ENCODE results near the gene RPS19BP1.
"Not testable (repeated sequence)": the region's sequence is repeated elsewhere in the genome, so short reads cannot be mapped to it uniquely, and the experiment has no call there.

Gene RPS19BP1

DNA sequence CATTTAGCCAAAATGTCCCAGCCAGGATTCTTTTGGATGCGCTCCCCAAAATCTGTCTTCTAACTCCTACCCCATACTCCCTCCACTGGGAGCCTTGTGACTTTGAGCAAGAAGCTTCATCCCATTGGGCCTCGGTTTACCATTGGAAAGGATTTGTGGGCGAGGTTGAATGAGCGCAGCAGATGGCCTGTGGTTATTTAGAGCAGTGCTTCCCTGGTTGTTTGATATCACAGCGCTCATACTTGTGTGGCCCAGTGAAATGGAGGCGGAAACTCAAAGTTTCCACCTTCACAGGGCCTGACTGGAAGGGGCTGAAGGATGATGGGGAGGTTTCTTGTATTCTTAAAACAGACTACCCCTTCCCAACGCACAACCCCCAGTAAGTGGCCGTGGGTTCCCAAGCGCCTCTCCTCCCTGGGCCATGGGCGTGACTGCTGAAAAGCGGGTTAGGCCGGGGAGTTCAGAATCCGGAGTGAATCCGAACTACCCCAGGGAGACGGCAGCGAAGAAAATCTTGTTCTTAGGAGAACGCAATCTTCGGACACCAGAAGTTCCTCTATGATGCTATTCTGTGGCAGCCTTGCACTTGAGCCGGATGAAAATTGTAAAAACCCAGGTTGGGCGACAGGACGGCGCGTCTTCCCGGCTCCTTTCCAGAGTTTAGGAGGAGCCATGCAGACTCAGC lies 13.4 kb downstream of the RPS19BP1 start:
- Histone ChIP-seq H3K27me3 (ENCODE audit: control insufficient read depth in 1 of 2, insufficient read depth in 2 of 2, low read length in 2 of 2) (no peaks in the 10 kb centered on the region), H3K4me3 (ENCODE audit: low read depth in 1 of 2, low read length in 2 of 2) (peak overlapping the region; percentile 96 to 98), H3K4me1 (ENCODE audit: insufficient read depth, low read length) (peaks cover 34% of the 10 kb centered on the region), H3K27ac (ENCODE audit: low read depth, low read length) (peak overlapping the region; percentile 100), H3K9ac (ENCODE audit: low read length) (peak overlapping the region; percentile 57), H3K36me3 (ENCODE audit: insufficient read depth, low read length) (peaks cover 44% of the 10 kb centered on the region), H3K9me3 (ENCODE audit: low read length) (no peaks in the 10 kb centered on the region)

DNA sequence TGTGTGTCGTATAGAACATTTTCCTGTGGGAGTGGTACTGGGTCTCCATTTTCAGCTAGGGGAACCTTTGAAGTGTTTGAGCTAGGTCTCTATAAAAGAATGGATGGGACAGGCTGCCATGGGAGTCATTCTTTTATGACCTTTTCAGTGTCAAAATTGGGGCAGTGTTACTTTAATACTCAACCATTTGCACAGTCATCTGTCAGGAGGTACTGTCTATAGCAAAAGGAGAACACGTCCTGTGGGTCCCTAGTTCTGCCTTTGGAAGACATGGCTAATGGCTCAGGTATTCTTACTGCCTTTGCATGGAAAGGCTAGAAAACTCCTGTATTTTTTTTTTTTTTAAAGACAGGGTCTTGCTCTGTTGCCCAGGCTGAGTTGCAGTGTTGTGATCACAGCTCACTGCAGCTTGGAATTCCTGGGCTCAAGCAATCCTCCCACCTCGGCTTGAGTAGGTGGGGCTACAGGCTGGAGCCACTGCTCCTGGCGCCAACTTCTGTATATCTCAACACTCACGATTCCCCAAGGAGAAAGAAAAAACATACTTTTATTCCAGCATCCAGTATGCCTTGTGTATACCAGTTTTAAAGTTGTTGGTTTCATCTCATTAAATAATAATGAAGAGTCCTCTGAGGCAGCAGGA lies 14.3 kb downstream of the RPS19BP1 start:
- no peak overlapping the region for H3K9ac ChIP-seq (ENCODE audit: low read length)
- peaks cover 49% of the 10 kb centered on the region for H3K36me3 ChIP-seq (ENCODE audit: insufficient read depth, low read length)
- H3K4me1 ChIP-seq (ENCODE audit: insufficient read depth, low read length) = peaks cover 32% of the 10 kb centered on the region
- peak overlapping the region; percentile 100 for H3K27ac ChIP-seq (ENCODE audit: low read depth, low read length)
- no peaks in the 10 kb centered on the region for H3K27me3 ChIP-seq (ENCODE audit: control insufficient read depth in 1 of 2, insufficient read depth in 2 of 2, low read length in 2 of 2)
- no peak overlapping the region for H3K4me3 ChIP-seq (ENCODE audit: low read depth in 1 of 2, low read length in 2 of 2)
- no peaks in the 10 kb centered on the region for H3K9me3 ChIP-seq (ENCODE audit: low read length)

DNA sequence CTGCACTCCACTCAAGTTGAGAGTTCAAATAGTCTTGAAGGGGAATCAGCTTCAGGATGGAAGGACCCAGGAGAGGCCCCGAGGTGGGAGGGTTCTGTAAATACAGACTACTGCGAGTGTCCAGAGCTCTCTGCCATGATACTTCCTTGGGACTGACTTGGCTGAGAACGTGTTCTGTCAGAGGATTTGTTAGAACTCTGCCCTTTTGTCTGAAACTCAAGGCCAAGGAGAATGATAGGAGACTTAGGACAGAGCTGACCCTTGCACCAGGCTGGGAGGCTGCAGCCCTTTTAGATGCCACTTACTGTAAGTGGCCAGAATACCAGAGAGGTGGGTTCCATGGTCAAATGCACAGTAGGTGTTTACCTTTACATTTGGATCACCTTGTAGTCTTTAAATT lies 15.1 kb downstream of the RPS19BP1 start:
- Histone ChIP-seq H3K4me3 (ENCODE audit: low read depth in 1 of 2, low read length in 2 of 2) (no peak overlapping the region), H3K27ac (ENCODE audit: low read depth, low read length) (no peak overlapping the region), H3K9me3 (ENCODE audit: low read length) (no peaks in the 10 kb centered on the region), H3K36me3 (ENCODE audit: insufficient read depth, low read length) (peaks cover 42% of the 10 kb centered on the region), H3K27me3 (ENCODE audit: control insufficient read depth in 1 of 2, insufficient read depth in 2 of 2, low read length in 2 of 2) (no peaks in the 10 kb centered on the region), H3K4me1 (ENCODE audit: insufficient read depth, low read length) (peaks cover 24% of the 10 kb centered on the region), H3K9ac (ENCODE audit: low read length) (no peak overlapping the region)

DNA sequence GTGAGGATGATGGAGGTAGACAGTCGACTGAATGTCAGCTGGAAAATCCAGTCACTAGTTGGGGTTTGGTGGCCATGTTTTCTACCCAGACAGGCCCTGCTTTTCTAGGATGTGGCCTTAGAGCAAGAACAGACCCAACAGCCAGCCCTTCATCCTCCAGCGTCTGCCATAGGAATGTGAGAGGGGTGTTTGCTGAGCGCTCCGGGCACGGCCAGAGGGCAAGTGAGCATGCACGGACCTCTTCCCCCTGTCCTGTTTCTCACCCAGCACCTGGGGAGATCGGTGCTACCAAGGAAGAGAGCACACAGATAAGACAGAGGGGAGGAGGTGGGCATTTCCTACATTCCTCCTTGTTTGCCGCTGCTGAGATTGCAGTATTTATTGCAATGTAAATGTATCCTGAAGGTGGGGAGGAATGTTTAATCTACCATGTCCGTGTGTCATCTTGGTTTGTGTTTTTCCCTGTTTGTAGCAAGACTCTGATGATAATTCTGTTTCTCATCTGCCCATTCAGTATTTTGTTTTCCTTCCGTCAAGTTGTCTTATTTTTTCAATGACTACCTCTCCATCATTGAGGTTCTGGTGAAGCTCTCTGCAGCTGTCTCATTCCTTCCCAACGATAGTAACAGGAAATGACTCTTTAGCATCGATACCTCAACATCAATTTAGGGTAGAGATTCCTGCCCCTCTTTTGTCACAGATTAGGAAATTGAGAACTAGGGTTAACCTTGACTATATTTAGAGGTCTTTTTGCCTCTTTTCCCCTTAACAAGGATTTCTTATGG lies 17.1 kb downstream of the RPS19BP1 start:
- no peaks in the 10 kb centered on the region for H3K27me3 ChIP-seq (ENCODE audit: control insufficient read depth in 1 of 2, insufficient read depth in 2 of 2, low read length in 2 of 2)
- H3K4me1 ChIP-seq (ENCODE audit: insufficient read depth, low read length) = peaks cover 13% of the 10 kb centered on the region
- peaks cover 47% of the 10 kb centered on the region for H3K36me3 ChIP-seq (ENCODE audit: insufficient read depth, low read length)
- H3K4me3 ChIP-seq (ENCODE audit: low read depth in 1 of 2, low read length in 2 of 2) = no peak overlapping the region
- H3K27ac ChIP-seq (ENCODE audit: low read depth, low read length) = no peak overlapping the region
- H3K9me3 ChIP-seq (ENCODE audit: low read length) = no peaks in the 10 kb centered on the region
- H3K9ac ChIP-seq (ENCODE audit: low read length) = no peak overlapping the region

DNA sequence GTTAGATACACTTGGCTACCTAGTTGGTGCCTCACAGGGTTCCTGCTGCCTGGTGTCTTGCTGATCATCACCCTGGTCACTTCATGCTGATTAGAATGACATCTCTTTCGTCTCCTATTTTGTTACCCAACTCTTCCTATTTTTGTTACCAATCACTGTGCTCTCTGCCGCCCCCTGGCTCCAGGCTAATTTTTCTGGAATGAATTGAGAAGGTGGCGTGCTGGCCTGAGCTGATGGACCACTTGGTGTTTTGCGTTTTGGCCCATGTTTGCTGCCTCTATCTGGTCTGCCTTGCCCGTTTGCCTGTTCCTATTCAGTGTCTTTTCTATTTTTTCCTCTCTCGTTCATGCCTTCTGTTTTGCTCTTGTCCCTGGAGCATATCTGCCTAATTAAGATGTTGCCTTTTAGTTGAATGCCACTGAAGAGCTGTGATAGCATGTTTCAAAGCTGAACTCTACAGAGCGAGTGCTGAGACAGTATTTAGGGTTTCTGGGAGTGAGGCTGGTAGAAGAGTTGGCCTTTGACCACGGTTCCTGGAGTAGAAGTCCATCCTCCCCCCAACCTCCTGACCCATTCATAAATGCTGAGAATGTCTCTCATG lies 18.1 kb downstream of the RPS19BP1 start:
- H3K27me3 ChIP-seq (ENCODE audit: control insufficient read depth in 1 of 2, insufficient read depth in 2 of 2, low read length in 2 of 2) = no peaks in the 10 kb centered on the region
- peaks cover 13% of the 10 kb centered on the region for H3K4me1 ChIP-seq (ENCODE audit: insufficient read depth, low read length)
- no peak overlapping the region for H3K9ac ChIP-seq (ENCODE audit: low read length)
- no peak overlapping the region for H3K4me3 ChIP-seq (ENCODE audit: low read depth in 1 of 2, low read length in 2 of 2)
- no peak overlapping the region for H3K27ac ChIP-seq (ENCODE audit: low read depth, low read length)
- no peaks in the 10 kb centered on the region for H3K9me3 ChIP-seq (ENCODE audit: low read length)
- peaks cover 54% of the 10 kb centered on the region for H3K36me3 ChIP-seq (ENCODE audit: insufficient read depth, low read length)

DNA sequence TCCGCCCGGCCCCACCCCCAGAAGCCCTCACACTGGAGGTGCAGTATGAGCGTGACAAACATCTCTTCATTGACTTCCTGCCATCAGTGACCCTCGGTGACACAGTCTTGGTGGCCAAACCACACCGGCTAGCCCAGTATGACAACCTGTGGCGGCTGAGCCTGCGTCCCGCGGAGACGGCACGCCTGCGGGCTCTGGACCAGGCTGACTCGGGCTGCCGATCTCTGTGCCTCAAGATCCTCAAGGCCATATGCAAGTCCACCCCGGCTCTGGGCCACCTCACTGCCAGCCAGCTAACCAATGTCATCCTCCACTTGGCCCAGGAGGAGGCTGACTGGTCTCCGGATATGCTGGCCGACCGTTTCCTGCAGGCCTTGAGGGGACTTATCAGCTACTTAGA lies 18.8 kb downstream of the RPS19BP1 start:
- H3K36me3 ChIP-seq (ENCODE audit: insufficient read depth, low read length) = peaks cover 55% of the 10 kb centered on the region
- no peak overlapping the region for H3K27ac ChIP-seq (ENCODE audit: low read depth, low read length)

DNA sequence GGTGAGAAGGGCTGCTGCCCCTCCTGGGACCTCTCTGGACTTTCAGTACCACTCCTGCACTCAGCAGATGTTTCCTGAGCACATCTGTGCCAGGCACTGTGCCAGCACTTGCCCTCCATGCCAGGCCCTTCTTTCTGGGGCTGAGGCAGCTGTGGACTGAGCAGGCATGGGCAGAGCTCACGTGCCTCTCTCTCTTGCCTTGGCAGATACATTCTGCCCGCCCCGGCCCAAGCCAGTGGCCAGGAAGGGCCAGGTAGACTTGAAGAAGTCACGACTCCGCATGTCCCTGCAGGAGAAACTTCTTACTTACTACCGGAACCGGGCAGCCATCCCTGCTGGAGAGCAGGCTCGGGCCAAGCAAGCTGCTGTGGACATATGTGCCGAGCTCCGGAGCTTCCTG lies 20.5 kb downstream of the RPS19BP1 start:
- H3K27me3 ChIP-seq (ENCODE audit: control insufficient read depth in 1 of 2, insufficient read depth in 2 of 2, low read length in 2 of 2) = no peaks in the 10 kb centered on the region
- peaks cover 64% of the 10 kb centered on the region for H3K36me3 ChIP-seq (ENCODE audit: insufficient read depth, low read length)
- H3K27ac ChIP-seq (ENCODE audit: low read depth, low read length) = no peak overlapping the region
- H3K9me3 ChIP-seq (ENCODE audit: low read length) = no peaks in the 10 kb centered on the region
- H3K4me3 ChIP-seq (ENCODE audit: low read depth in 1 of 2, low read length in 2 of 2) = no peak overlapping the region
- no peak overlapping the region for H3K9ac ChIP-seq (ENCODE audit: low read length)
- no peaks in the 10 kb centered on the region for H3K4me1 ChIP-seq (ENCODE audit: insufficient read depth, low read length)

More for the DNA sequence above, 18.8 kb downstream of the RPS19BP1 start:
- Histone ChIP-seq H3K9me3 (ENCODE audit: low read length) (no peaks in the 10 kb centered on the region), H3K27me3 (ENCODE audit: control insufficient read depth in 1 of 2, insufficient read depth in 2 of 2, low read length in 2 of 2) (no peaks in the 10 kb centered on the region), H3K4me1 (ENCODE audit: insufficient read depth, low read length) (peaks cover 8% of the 10 kb centered on the region), H3K4me3 (ENCODE audit: low read depth in 1 of 2, low read length in 2 of 2) (no peak overlapping the region), H3K9ac (ENCODE audit: low read length) (no peak overlapping the region)

DNA sequence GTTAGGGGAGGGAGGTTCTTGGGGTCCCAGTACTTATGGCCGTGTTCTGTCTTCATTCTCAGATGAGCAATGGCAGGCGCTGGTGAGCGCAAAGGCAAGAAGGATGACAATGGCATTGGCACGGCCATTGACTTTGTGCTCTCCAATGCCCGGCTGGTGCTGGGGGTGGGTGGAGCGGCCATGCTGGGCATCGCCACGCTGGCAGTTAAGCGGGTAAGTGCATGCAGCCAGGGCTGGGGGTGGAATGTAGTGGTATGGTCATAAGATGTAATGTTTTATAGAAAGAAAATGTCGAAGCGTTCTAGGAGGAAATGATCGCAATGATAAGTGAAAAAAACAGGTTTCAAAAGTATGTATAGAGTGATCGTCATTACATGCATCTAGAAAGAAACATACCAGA lies 21.3 kb downstream of the RPS19BP1 start:
- H3K9me3 ChIP-seq (ENCODE audit: low read length) = no peaks in the 10 kb centered on the region
- H3K4me1 ChIP-seq (ENCODE audit: insufficient read depth, low read length) = no peaks in the 10 kb centered on the region
- H3K36me3 ChIP-seq (ENCODE audit: insufficient read depth, low read length) = peaks cover 68% of the 10 kb centered on the region
- H3K27me3 ChIP-seq (ENCODE audit: control insufficient read depth in 1 of 2, insufficient read depth in 2 of 2, low read length in 2 of 2) = no peaks in the 10 kb centered on the region
- H3K4me3 ChIP-seq (ENCODE audit: low read depth in 1 of 2, low read length in 2 of 2) = no peak overlapping the region
- H3K27ac ChIP-seq (ENCODE audit: low read depth, low read length) = no peak overlapping the region
- no peak overlapping the region for H3K9ac ChIP-seq (ENCODE audit: low read length)

DNA sequence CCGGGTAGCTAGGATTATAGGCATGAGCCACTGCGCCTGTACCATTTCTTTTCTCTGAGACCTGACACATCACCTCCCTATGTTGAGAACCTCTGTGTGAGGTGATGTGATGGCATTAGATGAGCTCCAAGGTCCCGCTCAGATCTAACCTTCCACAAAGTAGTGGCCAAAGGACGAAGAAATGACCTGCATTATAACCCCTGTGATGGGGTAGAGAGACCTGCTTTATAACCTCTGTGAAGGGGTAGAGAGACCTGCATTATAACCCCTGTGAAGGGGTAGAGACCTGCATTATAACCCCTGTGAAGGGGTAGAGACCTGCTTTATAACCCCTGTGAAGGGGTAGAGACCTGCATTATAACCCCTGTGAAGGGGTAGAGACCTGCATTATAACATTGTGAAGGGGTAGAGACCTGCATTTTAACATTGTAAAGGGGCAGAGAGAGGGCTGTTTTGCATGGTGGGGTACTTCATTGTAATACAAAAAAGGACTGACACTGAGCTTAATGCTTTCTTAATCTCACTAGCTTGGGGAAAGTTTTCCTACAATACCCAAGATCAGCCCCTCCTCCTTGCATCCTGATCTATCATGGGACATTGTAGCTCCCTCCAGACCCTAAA lies 21.9 kb downstream of the RPS19BP1 start:
- Histone ChIP-seq H3K9ac (ENCODE audit: low read length) (no peak overlapping the region), H3K27ac (ENCODE audit: low read depth, low read length) (no peak overlapping the region), H3K36me3 (ENCODE audit: insufficient read depth, low read length) (peaks cover 74% of the 10 kb centered on the region), H3K4me3 (ENCODE audit: low read depth in 1 of 2, low read length in 2 of 2) (no peak overlapping the region), H3K9me3 (ENCODE audit: low read length) (no peaks in the 10 kb centered on the region), H3K27me3 (ENCODE audit: control insufficient read depth in 1 of 2, insufficient read depth in 2 of 2, low read length in 2 of 2) (no peaks in the 10 kb centered on the region), H3K4me1 (ENCODE audit: insufficient read depth, low read length) (no peaks in the 10 kb centered on the region)

DNA sequence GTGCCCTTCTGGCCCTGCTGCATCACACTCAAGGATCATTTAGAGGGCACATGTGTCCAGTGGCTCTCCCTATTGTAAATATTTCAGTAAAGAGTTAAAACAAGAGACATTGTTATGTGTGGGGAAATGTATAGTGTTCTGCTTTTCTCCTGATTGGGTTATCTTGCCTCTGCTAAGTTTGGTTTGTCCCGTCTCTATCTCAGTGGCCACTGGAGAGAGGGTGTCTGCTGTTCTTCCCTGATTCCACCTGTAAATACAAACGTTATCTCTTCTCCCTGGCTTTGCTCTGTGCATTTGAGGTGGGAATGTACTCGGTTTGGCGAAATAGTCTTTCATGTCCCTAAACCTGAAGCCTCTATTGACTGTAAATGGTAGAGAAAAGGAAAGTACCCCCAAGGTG lies 24.2 kb downstream of the RPS19BP1 start:
- H3K4me3 ChIP-seq (ENCODE audit: low read depth in 1 of 2, low read length in 2 of 2) = no peak overlapping the region
- no peak overlapping the region for H3K27ac ChIP-seq (ENCODE audit: low read depth, low read length)
- H3K36me3 ChIP-seq (ENCODE audit: insufficient read depth, low read length) = peaks cover 72% of the 10 kb centered on the region
- no peaks in the 10 kb centered on the region for H3K27me3 ChIP-seq (ENCODE audit: control insufficient read depth in 1 of 2, insufficient read depth in 2 of 2, low read length in 2 of 2)
- no peaks in the 10 kb centered on the region for H3K9me3 ChIP-seq (ENCODE audit: low read length)
- H3K4me1 ChIP-seq (ENCODE audit: insufficient read depth, low read length) = peaks cover 5% of the 10 kb centered on the region
- H3K9ac ChIP-seq (ENCODE audit: low read length) = no peak overlapping the region

DNA sequence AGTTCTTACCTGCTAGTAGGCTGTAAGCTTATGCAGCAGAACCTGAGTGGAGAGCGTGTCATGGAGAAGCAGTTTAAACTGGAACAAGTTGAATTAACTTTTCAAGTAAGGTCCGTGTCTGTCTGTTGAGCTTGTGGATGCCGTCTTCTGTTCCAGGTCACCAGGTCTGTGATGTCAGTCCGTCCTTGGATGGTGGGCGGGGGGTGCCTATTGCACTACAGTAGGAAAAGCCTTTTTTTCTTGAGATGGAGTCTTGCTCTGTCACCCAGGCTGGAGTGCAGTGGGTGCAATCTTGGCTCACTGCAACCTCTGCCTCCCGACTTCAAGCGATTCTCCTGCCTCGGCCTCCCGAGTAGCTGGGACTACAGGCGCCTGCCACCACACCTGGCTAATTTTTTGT lies 25.5 kb downstream of the RPS19BP1 start:
- not testable (repeated sequence) for H3K4me3 ChIP-seq (ENCODE audit: low read depth in 1 of 2, low read length in 2 of 2); H3K9ac ChIP-seq (ENCODE audit: low read length); H3K27ac ChIP-seq (ENCODE audit: low read depth, low read length); H3K9me3 ChIP-seq (ENCODE audit: low read length); H3K27me3 ChIP-seq (ENCODE audit: control insufficient read depth in 1 of 2, insufficient read depth in 2 of 2, low read length in 2 of 2)
- peaks cover 66% of the 10 kb centered on the region for H3K36me3 ChIP-seq (ENCODE audit: insufficient read depth, low read length)
- H3K4me1 ChIP-seq (ENCODE audit: insufficient read depth, low read length) = peaks cover 12% of the 10 kb centered on the region

All from muscle layer of colon (tissue), 2 donors.